T-helper 17 cell (primary cell): Measurements from ENCODE around the gene ATG12. TPM values are rescaled to one million over a fixed set of nuclear protein-coding genes. Genes with fewer than 3 reads are reported as not detected.
"Not testable (repeated sequence)": the region's sequence is repeated elsewhere in the genome, so short reads cannot be mapped to it uniquely, and the experiment has no call there.

Source experiments
- ATAC-seq: fragments of 150-1000 bp; cut with Tn5 transposase; 2 replicates; pipeline ENCODE4 v1.10.0; 2021; ENCODE audit warnings: mild to moderate bottlenecking, moderate library complexity
- DNase-seq, 3 donors: peaks; one replicate each; pipeline versions ENCODE4 v3.0.0 to v3.0.0-alpha.2; 2020 to 2021
- H3K9me3 ChIP-seq: one replicate; pipeline ENCODE4 v1.7.0; 2013; ENCODE audit warnings: low read length, mild to moderate bottlenecking; ENCODE audit not compliant: control insufficient read depth, poor library complexity, severe bottlenecking
- H3K27ac Mint-ChIP-seq: one replicate; pipeline ENCODE4 v1.8.0; 2022; ENCODE audit warnings: mild to moderate bottlenecking, moderate library complexity, mixed read lengths
- H3K27me3 Mint-ChIP-seq: one replicate; pipeline ENCODE4 v1.8.0; 2022; ENCODE audit warnings: mixed read lengths
- H3K36me3 Mint-ChIP-seq: one replicate; pipeline ENCODE4 v1.8.0; 2022; ENCODE audit warnings: low read depth, mixed read lengths
- H3K4me1 Mint-ChIP-seq: one replicate; pipeline ENCODE4 v1.8.0; 2022; ENCODE audit warnings: mild to moderate bottlenecking, mixed read lengths
- H3K4me3 Mint-ChIP-seq: one replicate; pipeline ENCODE4 v1.8.0; 2022; ENCODE audit warnings: mild to moderate bottlenecking, moderate library complexity, mixed read lengths
- total RNA-seq, 4 donors: library from RNA in 2 of 4; stranded (reverse) in 2 of 4; gene quantifications; one replicate each; pipeline ENCODE4 v1.2.3 and lab custom pipeline; 2022 to 2026

ATG12 gene
- 10 to 100 TPM; 58.0 to 64.2 TPM for total RNA-seq
- total RNA-seq (lab: John Stamatoyannopoulos, UW), result 82.5 to 89.1 reads per million in 2 donors

DNA sequence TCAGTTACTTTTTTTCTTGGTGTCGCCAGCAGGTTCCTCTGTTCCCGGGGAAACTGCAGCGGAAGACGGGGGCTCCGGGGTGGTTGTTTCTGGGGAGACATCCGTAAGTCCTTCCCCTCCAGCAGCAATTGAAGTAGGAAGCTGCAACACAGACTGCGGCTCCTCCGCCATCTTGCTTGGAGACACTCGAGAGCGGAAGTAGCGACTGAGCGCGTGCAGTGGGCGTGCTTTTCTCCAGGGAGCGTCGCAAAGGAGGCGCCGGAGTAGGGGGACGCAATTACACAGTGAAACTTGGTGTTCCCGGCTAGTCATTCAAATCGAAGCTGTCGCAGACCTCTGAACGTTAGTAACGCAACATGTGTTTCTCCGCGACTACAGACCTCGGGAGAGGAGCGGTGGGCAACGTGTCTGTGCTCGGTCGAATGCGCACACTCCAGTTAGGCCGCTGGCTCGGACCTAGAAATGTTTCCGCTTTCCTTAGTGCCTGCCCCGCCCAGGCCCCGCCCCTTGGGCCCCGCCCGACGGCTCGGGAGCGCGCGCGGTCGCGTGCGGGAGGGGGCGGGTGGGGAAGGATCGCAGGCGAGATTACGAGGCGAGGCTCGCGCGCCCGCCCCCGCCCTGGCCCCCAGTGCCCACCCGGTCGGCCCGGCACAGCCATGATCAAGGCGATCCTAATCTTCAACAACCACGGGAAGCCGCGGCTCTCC lies at the start of gene ATG12, which contains the start of gene AP3S1:
Gene ATG12, minus strand, starts transcription at position 184 of the 707 bp plus-strand sequence. Its CDS starts 13 bp downstream, at position 171.
Gene AP3S1, plus strand, starts transcription at position 554 of the 707 bp plus-strand sequence. Its CDS starts 103 bp downstream, at position 657.
- DNase-seq, result peak; percentile 83 to 87 (median 87)
- no peaks in the 10 kb centered on the region for H3K9me3 ChIP-seq
- ATAC-seq, result peak; percentile 90
- Mint-ChIP-seq H3K36me3 (no peaks in the 10 kb centered on the region), H3K4me3 (peak within 1 kb of the TSS; percentile 98), H3K27ac (peak within 1 kb of the TSS; percentile 99), H3K27me3 (no peaks in the 10 kb centered on the region), H3K4me1 (peaks cover 32% of the 10 kb centered on the region)

DNA sequence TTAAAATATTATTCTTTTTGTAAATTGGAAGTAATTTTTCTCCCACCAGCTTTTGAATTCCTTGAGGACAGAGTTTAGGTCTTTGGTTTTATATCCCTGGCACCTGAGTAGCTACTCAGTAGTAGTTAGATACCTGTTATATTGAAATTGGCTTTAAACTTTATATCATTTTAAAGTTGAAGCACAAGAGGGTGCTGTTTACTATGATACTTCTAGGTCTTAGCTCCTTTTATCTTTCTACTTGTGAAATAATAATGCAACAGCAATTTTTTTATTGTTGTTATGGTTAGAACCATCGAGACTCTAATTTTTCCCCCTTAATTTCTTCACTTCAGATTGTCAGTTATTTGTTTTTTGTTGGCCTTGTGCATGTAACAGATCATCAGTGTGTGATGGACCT lies 46.7 kb upstream of the ATG12 start:
- Mint-ChIP-seq H3K27ac (no peak overlapping the region), H3K4me3 (no peak overlapping the region), H3K4me1 (peaks cover 3% of the 10 kb centered on the region), H3K36me3 (peaks cover 5% of the 10 kb centered on the region), H3K27me3 (no peaks in the 10 kb centered on the region)
- no peak for ATAC-seq
- no peaks in the 10 kb centered on the region for H3K9me3 ChIP-seq
- DNase-seq, result no peak

DNA sequence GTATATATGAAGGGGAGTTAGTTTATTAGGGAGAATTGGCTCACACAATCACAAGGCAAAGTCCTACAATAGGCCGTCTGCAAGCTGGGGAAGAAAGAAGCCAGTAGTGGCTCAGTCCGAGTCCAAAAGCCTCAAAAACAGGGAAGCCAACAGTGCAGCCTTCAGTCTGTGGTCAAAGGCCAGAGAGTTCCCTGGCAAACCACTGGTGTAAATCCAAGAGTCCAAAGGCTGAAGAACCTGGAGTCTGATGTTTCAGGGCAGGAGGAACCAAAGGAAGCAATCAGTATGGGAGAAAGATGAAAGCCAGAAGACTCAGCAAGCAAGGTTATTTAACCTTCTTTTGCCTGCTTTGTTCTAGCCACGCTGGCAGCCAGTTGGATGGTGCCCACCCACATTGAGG lies 43.8 kb upstream of the ATG12 start:
- not testable (repeated sequence) for H3K36me3 Mint-ChIP-seq, H3K4me1 Mint-ChIP-seq, H3K4me3 Mint-ChIP-seq, DNase-seq, H3K27ac Mint-ChIP-seq, ATAC-seq, H3K9me3 ChIP-seq, H3K27me3 Mint-ChIP-seq

DNA sequence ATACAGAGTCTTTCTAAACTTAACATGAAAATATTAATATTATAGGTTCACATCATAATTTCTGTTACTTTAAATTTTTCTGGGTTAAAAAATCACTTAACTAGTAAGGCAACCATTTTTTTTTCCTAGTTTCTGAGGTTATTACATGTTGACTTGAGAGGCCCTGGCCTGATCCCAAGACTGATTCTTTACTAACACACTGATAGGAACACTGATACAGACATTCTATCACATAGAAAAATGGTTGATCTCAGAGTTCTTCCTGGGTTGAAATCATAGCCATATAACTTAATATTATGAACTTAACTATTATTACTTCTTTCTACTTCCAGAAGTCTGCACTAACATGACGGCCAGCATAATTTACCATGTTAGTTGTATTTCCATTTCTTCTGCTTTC lies 43.3 kb upstream of the ATG12 start:
- H3K4me1 Mint-ChIP-seq, result peaks cover 3% of the 10 kb centered on the region
- no peak overlapping the region for H3K27ac Mint-ChIP-seq
- no peaks in the 10 kb centered on the region for H3K27me3 Mint-ChIP-seq
- H3K36me3 Mint-ChIP-seq, result peaks cover 5% of the 10 kb centered on the region
- no peak for DNase-seq
- H3K9me3 ChIP-seq, result no peaks in the 10 kb centered on the region
- ATAC-seq, result no peak
- H3K4me3 Mint-ChIP-seq, result no peak overlapping the region

DNA sequence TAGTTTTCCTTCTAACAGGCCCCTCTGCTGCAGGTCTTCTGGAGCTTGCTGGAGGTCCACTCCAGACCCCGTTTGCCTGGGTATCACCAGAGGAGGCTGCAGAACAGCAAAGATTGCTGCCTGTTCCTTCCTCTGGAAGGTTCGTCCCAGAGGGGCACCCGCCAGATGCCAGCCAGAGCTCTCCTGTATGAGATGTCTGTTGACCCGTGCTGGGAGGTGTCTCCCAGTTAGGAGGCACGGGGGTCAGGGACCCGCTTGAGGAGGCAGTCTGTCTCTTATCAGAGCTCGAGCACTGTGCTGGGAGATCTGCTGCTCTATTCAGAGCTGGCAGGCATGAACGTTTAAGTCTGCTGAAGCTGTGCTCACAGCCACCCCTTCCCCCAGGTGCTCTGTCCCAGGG lies 41.1 kb upstream of the ATG12 start:
- ATAC-seq, H3K4me1 Mint-ChIP-seq, H3K36me3 Mint-ChIP-seq, H3K27me3 Mint-ChIP-seq, H3K4me3 Mint-ChIP-seq, H3K9me3 ChIP-seq, DNase-seq, H3K27ac Mint-ChIP-seq: not testable (repeated sequence)

DNA sequence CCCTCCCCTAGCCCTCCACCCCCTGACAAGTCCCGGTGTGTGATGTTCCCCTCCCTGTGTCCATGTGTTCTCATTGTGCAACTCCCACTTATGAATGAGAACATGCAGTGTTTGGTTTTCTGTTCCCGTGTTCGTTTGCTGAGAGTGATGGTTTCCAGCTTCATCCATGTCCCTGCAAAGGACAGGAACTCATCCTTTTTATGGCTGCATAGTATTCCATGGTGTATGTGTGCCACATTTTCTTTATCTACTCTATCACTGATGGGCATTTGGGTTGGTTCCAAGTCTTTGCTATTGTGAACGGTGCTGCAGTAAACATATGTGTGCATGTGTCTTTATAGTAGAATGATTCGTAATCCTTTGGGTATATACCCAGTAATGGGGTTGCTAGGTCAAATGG lies 36.0 kb upstream of the ATG12 start:
- H3K27me3 Mint-ChIP-seq, H3K4me3 Mint-ChIP-seq, H3K27ac Mint-ChIP-seq, H3K9me3 ChIP-seq, DNase-seq, H3K4me1 Mint-ChIP-seq, H3K36me3 Mint-ChIP-seq, ATAC-seq: not testable (repeated sequence)

DNA sequence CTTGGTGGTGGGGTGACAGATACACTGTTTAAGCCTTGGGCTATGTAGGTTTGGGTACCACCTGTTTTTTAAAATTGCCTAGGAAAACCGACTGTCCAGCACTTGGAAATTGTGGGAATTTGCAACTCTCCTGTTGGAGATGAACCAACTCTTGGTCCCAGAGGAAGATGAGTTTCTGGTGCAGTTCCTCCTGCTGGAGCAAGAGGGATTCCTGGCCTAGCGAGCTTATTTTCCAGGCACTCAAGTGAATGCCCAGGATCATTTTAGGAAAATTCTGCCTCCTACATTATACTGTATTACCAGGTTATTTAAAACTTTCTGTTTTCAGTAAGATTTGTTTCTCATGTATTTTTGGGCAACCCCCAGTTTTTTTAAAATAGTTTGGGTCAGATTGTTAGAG lies 34.1 kb upstream of the ATG12 start:
- ATAC-seq, result no peak

DNA sequence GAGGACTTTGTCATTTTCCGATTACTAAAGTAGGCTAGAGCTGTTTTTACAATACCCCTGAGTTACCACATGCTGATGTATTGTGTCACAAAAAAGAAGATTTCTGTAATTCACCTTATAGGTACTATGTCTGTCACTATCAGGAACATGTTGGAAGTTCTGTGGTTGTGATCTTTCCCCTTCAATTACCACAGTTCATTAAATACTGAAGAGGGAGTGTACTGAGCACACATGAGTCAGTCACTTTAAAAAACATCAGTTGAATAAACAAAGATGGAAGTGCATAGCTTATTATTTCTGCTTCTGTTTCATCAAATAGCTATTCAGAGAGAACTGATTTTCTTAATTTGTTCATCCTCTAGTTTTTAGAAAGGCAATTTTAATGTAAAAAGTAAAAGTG lies 32.0 kb upstream of the ATG12 start:
- DNase-seq, result no peak
- peaks cover 15% of the 10 kb centered on the region for H3K36me3 Mint-ChIP-seq
- H3K27ac Mint-ChIP-seq, result no peak overlapping the region
- no peaks in the 10 kb centered on the region for H3K9me3 ChIP-seq
- H3K4me1 Mint-ChIP-seq, result peaks cover 8% of the 10 kb centered on the region
- no peak overlapping the region for H3K4me3 Mint-ChIP-seq
- no peaks in the 10 kb centered on the region for H3K27me3 Mint-ChIP-seq
- ATAC-seq, result no peak

More for the DNA sequence above, 34.1 kb upstream of the ATG12 start:
- Mint-ChIP-seq H3K4me3 (no peak overlapping the region), H3K27ac (no peak overlapping the region), H3K4me1 (peaks cover 7% of the 10 kb centered on the region), H3K27me3 (no peaks in the 10 kb centered on the region), H3K36me3 (peaks cover 13% of the 10 kb centered on the region)
- DNase-seq, result no peak
- no peaks in the 10 kb centered on the region for H3K9me3 ChIP-seq

DNA sequence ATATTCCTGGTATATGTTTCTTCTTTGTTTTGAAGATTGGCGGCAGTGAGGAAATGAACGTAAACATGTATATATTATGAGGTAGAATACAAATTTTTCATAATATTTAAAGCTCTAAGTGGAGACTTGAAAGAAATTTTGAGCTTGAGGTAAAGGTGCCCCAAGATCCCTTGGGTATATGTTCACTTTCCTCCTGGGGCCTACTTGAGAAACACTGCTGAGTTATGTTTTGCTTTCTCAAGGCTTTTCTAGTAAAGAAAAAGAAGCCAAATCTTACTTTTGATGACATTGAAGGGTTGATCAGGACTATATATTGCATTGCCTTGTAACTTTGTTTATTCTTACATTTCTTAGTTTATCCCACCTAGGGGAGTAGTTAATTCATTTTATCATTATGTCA lies 31.1 kb upstream of the ATG12 start:
- peaks cover 15% of the 10 kb centered on the region for H3K36me3 Mint-ChIP-seq
- H3K4me3 Mint-ChIP-seq, result no peak overlapping the region
- ATAC-seq, result no peak
- no peaks in the 10 kb centered on the region for H3K27me3 Mint-ChIP-seq
- no peak overlapping the region for H3K27ac Mint-ChIP-seq
- H3K9me3 ChIP-seq, result no peaks in the 10 kb centered on the region
- no peak for DNase-seq
- peaks cover 8% of the 10 kb centered on the region for H3K4me1 Mint-ChIP-seq

DNA sequence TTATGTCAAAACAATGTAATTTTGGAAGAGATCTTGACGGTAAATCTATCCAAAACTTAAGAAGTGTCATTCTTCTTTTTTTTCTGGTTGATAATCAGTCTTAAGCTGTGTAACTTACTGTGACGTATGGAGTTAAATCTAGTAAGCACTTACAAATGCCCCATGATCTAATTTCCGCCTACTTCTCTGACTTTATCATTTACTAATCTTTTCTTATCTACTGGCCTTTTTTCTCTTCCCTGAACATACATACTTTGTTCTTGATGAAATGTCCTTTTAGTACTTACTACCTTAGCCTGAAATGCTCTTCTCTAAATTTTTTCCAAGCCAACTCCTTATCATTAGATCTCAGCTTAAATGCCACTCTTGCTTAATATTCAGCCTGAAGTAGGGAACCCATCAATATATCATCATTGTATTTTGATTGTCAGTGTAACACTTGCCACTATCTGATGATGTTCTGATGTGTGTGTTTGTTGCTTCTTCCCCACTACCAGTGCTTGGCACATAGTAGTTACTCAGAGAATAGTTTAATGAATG lies 28.0 kb upstream of the ATG12 start:
- peak overlapping the region; percentile 11 for H3K27ac Mint-ChIP-seq
- H3K9me3 ChIP-seq, result no peaks in the 10 kb centered on the region
- DNase-seq (no peak), ATAC-seq (no peak)
- H3K4me3 Mint-ChIP-seq, result no peak overlapping the region
- no peaks in the 10 kb centered on the region for H3K27me3 Mint-ChIP-seq
- H3K36me3 Mint-ChIP-seq, result peaks cover 17% of the 10 kb centered on the region
- peaks cover 13% of the 10 kb centered on the region for H3K4me1 Mint-ChIP-seq

DNA sequence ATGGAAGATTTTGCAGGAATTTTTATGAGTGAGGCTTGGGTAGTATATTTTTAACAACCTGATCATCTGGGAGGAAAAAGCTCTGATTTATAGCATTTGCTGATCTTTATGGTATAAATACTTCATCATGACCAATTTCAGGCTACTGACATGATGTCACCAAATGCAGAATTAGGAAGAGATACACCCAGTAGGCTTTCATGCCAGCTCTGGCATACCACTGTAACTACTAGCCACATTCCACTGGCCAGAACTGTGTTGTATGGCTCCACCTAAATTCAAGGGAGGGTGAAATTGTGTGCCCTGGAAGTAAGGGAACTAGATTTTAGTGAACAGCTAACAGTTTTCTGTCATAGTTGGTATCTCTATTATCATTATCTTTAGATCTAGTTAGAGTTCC lies 18.0 kb upstream of the ATG12 start:
- no peak for ATAC-seq
- H3K4me3 Mint-ChIP-seq, result no peak overlapping the region

DNA sequence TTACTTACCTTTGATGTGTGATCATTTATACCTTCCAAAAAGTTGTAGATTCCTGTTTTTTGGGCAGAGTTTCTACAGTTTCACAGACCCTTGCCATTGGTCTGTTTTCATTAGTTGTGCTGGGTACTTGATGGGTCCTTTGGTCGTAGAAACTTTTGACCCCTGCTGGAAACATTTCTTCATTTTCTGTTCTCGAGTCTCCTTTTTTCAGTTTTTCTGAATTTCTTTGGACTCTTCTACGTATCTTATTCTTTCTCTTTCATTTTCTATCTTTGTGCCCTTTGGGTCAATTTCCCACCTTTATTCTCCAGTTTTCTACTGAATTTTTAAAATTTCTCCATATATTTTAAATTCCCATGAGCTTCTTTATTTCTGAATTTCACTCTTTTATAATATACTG lies 17.0 kb upstream of the ATG12 start:
- no peak for ATAC-seq
- DNase-seq, result no peak
- H3K36me3 Mint-ChIP-seq, result no peaks in the 10 kb centered on the region
- H3K27ac Mint-ChIP-seq, result peak overlapping the region; percentile 8
- H3K4me3 Mint-ChIP-seq, result no peak overlapping the region
- peaks cover 24% of the 10 kb centered on the region for H3K4me1 Mint-ChIP-seq
- H3K27me3 Mint-ChIP-seq, result no peaks in the 10 kb centered on the region
- H3K9me3 ChIP-seq, result no peaks in the 10 kb centered on the region

More for the DNA sequence above, 18.0 kb upstream of the ATG12 start:
- Mint-ChIP-seq H3K27ac (no peak overlapping the region), H3K36me3 (peaks cover under 1% of the 10 kb centered on the region), H3K27me3 (no peaks in the 10 kb centered on the region), H3K4me1 (peaks cover 27% of the 10 kb centered on the region)
- no peak for DNase-seq
- H3K9me3 ChIP-seq, result no peaks in the 10 kb centered on the region

DNA sequence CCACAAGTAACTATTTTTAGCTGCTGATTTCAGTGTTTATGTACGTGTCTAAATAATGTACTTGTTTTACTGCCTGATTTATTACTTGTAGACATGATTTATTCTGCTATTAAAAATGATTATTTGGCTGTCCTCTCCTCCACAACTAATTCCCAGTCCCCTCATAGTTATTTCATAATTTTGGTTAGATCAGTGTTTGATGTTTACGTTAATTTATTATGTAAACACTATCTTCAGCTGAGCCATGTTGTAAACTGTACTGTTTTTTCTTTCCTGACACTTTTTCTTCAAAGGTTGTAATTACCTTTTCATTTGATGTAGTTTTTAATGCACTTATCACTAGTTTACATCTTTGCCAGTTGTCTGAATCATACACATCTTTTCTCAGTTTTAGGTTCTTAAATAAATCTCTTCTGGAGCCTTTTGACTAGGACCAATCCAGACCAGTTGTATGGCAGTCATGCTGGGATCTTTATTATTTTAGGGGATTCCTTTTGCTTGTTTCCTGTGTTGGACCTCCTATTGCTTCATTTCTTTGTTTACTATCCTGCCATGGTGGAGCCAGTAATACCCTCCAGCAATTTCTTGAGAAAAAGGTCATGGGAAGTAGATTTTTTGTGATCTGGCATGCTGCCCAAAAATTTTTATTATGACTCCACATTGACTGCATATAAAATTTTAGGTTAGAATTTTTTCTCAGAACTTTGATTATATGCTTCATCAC lies 16.4 kb upstream of the ATG12 start:
- no peak overlapping the region for H3K4me3 Mint-ChIP-seq
- H3K27ac Mint-ChIP-seq, result peak overlapping the region; percentile 41
- H3K36me3 Mint-ChIP-seq, result no peaks in the 10 kb centered on the region
- peaks cover 24% of the 10 kb centered on the region for H3K4me1 Mint-ChIP-seq
- ATAC-seq, result no peak
- DNase-seq, result no peak
- no peaks in the 10 kb centered on the region for H3K27me3 Mint-ChIP-seq
- no peaks in the 10 kb centered on the region for H3K9me3 ChIP-seq
